Calu3 (cell line): Measurements from ENCODE around the gene DLGAP1. TPM values are rescaled to one million over a fixed set of nuclear protein-coding genes. Genes with fewer than 3 reads are reported as not detected.

Experiments used
- BruUV-seq: library from RNA; stranded (reverse); fragments of 400-500 nt; replicated peaks from 2 replicates; lab custom pipeline; 2021; lab: Mats Ljungman, UMichigan
- CTCF ChIA-PET: fragments of 300-600 bp; sonication (Branson Sonifier 250); formaldehyde crosslinking; loops from one replicate; lab custom pipeline; 2022; ENCODE audit warnings: antibody characterized with exemption; lab: Charles Lee
- DNase-seq: peaks from one replicate; pipeline ENCODE4 v3.0.0; 2022
- H3K27ac Mint-ChIP-seq: one replicate; pipeline ENCODE4 v1.8.0; 2022; ENCODE audit warnings: mixed read lengths; ENCODE audit not compliant: unreplicated experiment
- H3K27me3 Mint-ChIP-seq: one replicate; pipeline ENCODE4 v1.8.0; 2022; ENCODE audit warnings: mixed read lengths; ENCODE audit not compliant: unreplicated experiment
- H3K36me3 Mint-ChIP-seq: one replicate; pipeline ENCODE4 v1.8.0; 2022; ENCODE audit warnings: mild to moderate bottlenecking, moderate library complexity, mixed read lengths; ENCODE audit not compliant: insufficient read depth, unreplicated experiment
- H3K4me1 Mint-ChIP-seq: one replicate; pipeline ENCODE4 v1.8.0; 2022; ENCODE audit warnings: mild to moderate bottlenecking, low read depth, mixed read lengths; ENCODE audit not compliant: unreplicated experiment
- H3K4me3 Mint-ChIP-seq: one replicate; pipeline ENCODE4 v1.8.0; 2022; ENCODE audit warnings: mild to moderate bottlenecking, low read depth, moderate library complexity, mixed read lengths; ENCODE audit not compliant: unreplicated experiment
- H3K9me3 Mint-ChIP-seq: one replicate; pipeline ENCODE4 v1.8.0; 2022; ENCODE audit warnings: low read depth, mixed read lengths; ENCODE audit not compliant: unreplicated experiment
- CTCF ChIP-seq: fragments of 200-600 bp; IDR thresholded peaks from one replicate; pipeline ENCODE4 v1.8.0; 2022; ENCODE audit warnings: antibody characterized with exemption; ENCODE audit not compliant: unreplicated experiment
- intact Hi-C: fragments of 100-400 bp; cut with micrococcal nuclease; formaldehyde crosslinking; loops from one replicate; pipeline ENCODE4 v1.10.0; 2022; ENCODE audit not compliant: unreplicated experiment
- total RNA-seq: library from RNA; stranded (reverse); gene quantifications from 2 replicates; pipeline ENCODE4 v1.2.3, GENCODE V29; 2022

Gene DLGAP1
- total RNA-seq, 1 experiment from 2014 or later, result 9.0 TPM

GRCh38 chr18:3528231-3528630 lies 926.9 kb downstream of the DLGAP1 start:
- Mint-ChIP-seq H3K27me3 (no peaks in the 10 kb centered on the region), H3K27ac (no peak overlapping the region), H3K9me3 (no peaks in the 10 kb centered on the region), H3K36me3 (no peaks in the 10 kb centered on the region), H3K4me3 (no peak overlapping the region), H3K4me1 (no peaks in the 10 kb centered on the region)
- DNase-seq, result no peak
- BruUV-seq, result no TSS peak
- no peak for TF ChIP-seq CTCF
- CTCF ChIA-PET, result interaction anchor here (0.6 to 1.2 kb wide), 2 partner anchors 13 to 18 kb away, joined by 3 read pairs; no protein-coding TSS in a partner anchor
- intact Hi-C loops, result no loop called here

DNA sequence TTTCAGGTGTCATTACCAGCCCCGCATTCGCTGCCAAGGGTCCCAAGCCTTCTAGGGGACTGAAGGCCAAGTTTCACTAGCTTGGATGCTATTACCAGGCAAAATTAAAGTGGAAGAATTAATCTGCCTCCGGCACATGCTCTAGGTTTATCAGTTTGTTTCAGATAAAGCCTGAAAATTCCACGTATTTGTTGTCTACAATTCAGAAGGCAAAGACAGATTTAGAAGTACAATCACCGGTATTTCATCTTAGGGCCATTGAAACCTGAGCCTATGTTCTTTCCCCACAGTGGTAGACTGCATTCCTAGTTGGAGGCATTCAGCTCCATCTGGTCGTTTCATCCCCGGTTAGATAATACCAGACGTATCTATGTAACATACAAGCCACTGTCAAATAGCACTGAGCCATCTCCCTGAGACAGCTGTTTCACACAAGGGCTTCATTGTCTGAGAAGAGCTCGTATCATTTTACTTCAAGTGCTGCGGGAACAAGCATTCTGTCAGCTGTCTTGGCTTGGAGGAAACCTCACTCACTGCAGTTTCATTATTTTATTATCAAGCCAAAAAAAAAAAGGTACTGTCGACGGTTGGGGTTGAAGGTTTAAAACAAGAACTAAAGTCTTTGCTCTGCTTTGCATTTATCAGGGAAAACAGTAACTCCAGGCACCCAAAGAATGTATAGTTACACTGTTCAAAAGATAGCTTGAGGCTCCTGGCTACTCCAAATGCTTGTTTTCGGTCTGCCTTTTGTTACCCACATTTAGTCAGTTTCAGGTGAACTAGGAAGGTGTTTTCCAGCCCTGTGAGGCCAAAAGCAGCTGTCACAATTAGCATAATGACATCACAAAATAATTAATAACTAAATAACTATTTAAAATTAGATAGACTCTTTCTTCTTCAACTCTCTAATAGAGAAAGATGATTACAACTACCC lies 928.4 kb downstream of the DLGAP1 start:
- no peak for DNase-seq
- H3K9me3 Mint-ChIP-seq, result no peaks in the 10 kb centered on the region
- H3K27me3 Mint-ChIP-seq, result peaks cover 4% of the 10 kb centered on the region
- H3K4me1 Mint-ChIP-seq, result peaks cover 2% of the 10 kb centered on the region
- BruUV-seq, result no TSS peak
- CTCF ChIA-PET, result no interaction called here
- TF ChIP-seq CTCF, result no peak
- no peaks in the 10 kb centered on the region for H3K36me3 Mint-ChIP-seq
- H3K27ac Mint-ChIP-seq, result no peak overlapping the region
- H3K4me3 Mint-ChIP-seq, result no peak overlapping the region
- intact Hi-C loops, result no loop called here

DNA sequence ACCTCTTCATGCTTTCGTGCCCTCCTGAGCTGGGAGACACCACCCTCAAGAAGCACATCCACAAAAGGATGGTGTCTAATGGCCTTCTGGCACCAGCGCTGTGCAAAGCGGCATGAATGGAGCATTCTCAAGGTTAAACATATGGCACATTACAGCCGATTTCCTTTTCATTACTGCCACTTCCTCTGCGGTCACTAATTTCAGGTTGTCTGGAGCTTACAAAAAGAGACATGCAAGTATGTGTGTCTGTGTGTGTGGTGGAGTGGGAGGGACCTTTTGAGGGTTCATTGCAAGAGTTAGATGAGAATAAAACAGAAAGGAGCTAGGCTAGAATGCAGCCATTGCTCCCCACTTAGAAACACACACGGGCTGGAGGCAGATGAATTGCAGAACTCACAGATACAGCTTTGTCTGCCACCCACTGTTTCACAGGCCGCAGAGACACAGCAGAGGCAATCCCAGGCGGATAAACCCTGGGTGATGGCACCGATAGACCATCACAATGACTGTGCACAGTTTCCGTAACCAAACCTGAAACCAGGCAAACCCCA lies 929.2 kb downstream of the DLGAP1 start:
- TF ChIP-seq CTCF, result no peak
- H3K4me3 Mint-ChIP-seq, result no peak overlapping the region
- no peaks in the 10 kb centered on the region for H3K36me3 Mint-ChIP-seq
- intact Hi-C loops, result no loop called here
- H3K27me3 Mint-ChIP-seq, result peaks cover 12% of the 10 kb centered on the region
- peaks cover 10% of the 10 kb centered on the region for H3K4me1 Mint-ChIP-seq
- CTCF ChIA-PET, result interaction anchor here (1.1 kb wide), 1 partner anchor 42 kb away, joined by 4 read pairs; no protein-coding TSS in a partner anchor
- no peak for DNase-seq
- no TSS peak for BruUV-seq
- no peak overlapping the region for H3K27ac Mint-ChIP-seq
- H3K9me3 Mint-ChIP-seq, result no peaks in the 10 kb centered on the region

DNA sequence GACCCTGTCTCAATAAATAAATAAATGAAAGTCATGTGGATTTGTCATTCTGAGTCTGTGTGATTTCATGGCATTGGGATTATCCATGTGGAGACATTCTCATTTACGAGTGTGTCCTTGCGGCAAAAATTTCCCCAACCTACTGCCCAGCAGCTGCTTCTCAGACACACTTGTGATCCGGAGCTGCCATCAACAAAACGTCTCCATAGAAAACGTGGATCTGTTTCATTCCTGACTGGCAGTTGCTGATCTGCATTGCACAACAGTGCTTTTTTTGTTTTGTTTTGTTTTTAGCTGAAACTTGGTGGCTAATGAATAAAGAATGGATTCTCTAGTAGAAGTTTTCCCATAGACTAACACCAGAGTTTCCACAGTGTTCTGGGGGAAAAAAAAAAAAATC lies 930.4 kb downstream of the DLGAP1 start:
- Mint-ChIP-seq H3K9me3 (no peaks in the 10 kb centered on the region), H3K36me3 (no peaks in the 10 kb centered on the region), H3K27me3 (peaks cover 20% of the 10 kb centered on the region), H3K27ac (no peak overlapping the region), H3K4me3 (no peak overlapping the region), H3K4me1 (peaks cover 10% of the 10 kb centered on the region)
- DNase-seq, result no peak
- CTCF ChIA-PET, result interaction anchor here (1.1 kb wide), 1 partner anchor 41 kb away, joined by 4 read pairs; no protein-coding TSS in a partner anchor
- intact Hi-C loops, result no loop called here
- no TSS peak for BruUV-seq
- TF ChIP-seq CTCF, result no peak
